ENCODE data around the gene MMP8. TPM values are rescaled to one million over a fixed set of nuclear protein-coding genes. Genes with fewer than 3 reads are reported as not detected.

MMP8 gene
- polyA plus RNA-seq, 12 donors, result 0.05 to 0.37 (median 0.16) TPM; not detected in 6

Other genes starting within 250 kb of the MMP8 start
- not detected for gene MMP7, start 194.2 kb downstream of the MMP8 start, polyA plus RNA-seq (ENCODE audit: insufficient read length in 12 of 12)
- not detected for gene MMP20, start 99.6 kb downstream of the MMP8 start, polyA plus RNA-seq (ENCODE audit: insufficient read length in 12 of 12)
- 1 to 10 TPM in 2 of 12 donors, under 1 TPM in 4, not detected in 6; 0.08 to 2.5 (median 0.29) TPM for gene MMP27, start 19.2 kb downstream of the MMP8 start, polyA plus RNA-seq (ENCODE audit: insufficient read length in 12 of 12)
- gene MMP10, start 55.7 kb upstream of the MMP8 start, polyA plus RNA-seq (ENCODE audit: insufficient read length in 12 of 12), result not detected
- under 1 TPM in 9 of 12 donors, not detected in 3; 0.15 to 0.88 (median 0.46) TPM for gene MMP1, start 73.2 kb upstream of the MMP8 start, polyA plus RNA-seq (ENCODE audit: insufficient read length in 12 of 12)
- gene MMP3, start 118.7 kb upstream of the MMP8 start, polyA plus RNA-seq (ENCODE audit: insufficient read length in 12 of 12), result under 1 TPM in 1 of 12 donors, not detected in 11; 0.08 TPM
- not detected for gene MMP12, start 150.0 kb upstream of the MMP8 start, polyA plus RNA-seq (ENCODE audit: insufficient read length in 12 of 12)
- gene MMP13, start 230.8 kb upstream of the MMP8 start, polyA plus RNA-seq (ENCODE audit: insufficient read length in 12 of 12), result under 1 TPM in 2 of 12 donors, not detected in 10; 0.07 to 0.21 TPM

All from muscle of arm (tissue), 12 donors.